ENCODE measurements around the gene UBE2R2. TPM values are rescaled to one million over a fixed set of nuclear protein-coding genes. Genes with fewer than 3 reads are reported as not detected.

Gene UBE2R2
- total and polyA plus RNA-seq, 9 donors: 19.6 to 76.0 (median 43.3) TPM

DNA sequence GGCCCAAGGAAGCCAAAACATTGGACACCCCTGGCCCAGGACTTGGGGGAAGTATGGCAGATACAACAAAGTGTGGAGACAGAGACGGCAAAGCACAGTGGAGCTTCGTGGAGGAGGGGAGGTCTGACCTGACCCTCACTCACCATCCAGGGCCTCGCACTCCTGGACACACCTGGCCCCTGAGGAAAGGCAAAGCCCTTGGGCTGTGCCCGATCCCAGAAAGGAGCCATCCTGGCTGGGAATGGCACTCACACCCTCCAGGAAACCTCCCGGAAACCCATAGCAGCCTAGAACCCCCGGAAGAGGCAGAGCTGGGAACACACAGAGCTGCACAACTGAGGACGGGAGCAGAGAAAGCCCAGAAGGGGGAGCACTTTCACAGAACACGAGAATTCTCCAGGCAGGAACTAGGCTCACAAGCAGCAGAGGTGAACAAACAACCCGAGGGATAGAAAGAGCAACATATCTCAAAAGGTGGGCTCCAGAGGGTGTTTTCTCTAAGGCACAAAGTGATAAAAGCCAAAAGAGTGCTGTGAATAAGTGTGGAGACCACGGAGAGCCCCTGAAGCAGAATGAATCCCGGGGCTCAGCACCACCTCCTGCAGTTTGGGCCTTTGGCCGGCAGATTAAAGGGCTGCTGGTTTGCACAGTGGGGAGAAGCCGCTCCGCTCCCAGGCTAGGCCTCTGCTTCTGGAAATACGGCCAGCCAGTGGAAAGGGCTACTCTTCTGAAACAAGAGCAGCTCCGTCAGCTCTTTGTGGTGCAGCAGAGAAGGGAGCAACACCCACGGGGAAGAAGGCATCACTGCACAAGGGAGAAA is 108.2 kb downstream of the UBE2R2 start:
- intact Hi-C loops (cut with DNase I): loop anchor here in 2 of 4 donors (5.0 to 10.0 kb wide), 3 partner anchors 110 to 330 kb away; partner anchors contain the start of gene UBE2R2 (in 2 of the 2)
- TF ChIP-seq POLR2A (IDR thresholded peaks at IDR 0.05) (no peak), EP300 (IDR thresholded peaks at IDR 0.05) (no peak)
- TF ChIP-seq, protein P1, sequence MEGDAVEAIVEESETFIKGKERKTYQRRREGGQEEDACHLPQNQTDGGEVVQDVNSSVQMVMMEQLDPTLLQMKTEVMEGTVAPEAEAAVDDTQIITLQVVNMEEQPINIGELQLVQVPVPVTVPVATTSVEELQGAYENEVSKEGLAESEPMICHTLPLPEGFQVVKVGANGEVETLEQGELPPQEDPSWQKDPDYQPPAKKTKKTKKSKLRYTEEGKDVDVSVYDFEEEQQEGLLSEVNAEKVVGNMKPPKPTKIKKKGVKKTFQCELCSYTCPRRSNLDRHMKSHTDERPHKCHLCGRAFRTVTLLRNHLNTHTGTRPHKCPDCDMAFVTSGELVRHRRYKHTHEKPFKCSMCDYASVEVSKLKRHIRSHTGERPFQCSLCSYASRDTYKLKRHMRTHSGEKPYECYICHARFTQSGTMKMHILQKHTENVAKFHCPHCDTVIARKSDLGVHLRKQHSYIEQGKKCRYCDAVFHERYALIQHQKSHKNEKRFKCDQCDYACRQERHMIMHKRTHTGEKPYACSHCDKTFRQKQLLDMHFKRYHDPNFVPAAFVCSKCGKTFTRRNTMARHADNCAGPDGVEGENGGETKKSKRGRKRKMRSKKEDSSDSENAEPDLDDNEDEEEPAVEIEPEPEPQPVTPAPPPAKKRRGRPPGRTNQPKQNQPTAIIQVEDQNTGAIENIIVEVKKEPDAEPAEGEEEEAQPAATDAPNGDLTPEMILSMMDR (IDR thresholded peaks at IDR 0.05): peak; percentile 24 to 29 (median 29)
- H3K4me1 ChIP-seq (ENCODE audit: insufficient read depth): peaks cover 1% of the 10 kb centered on the region
- H3K9me3 ChIP-seq: no peaks in the 10 kb centered on the region
- H3K27me3 ChIP-seq: no peaks in the 10 kb centered on the region
- peak; percentile 51 to 62 (median 54) for DNase-seq
- WGBS, 3 donors: 34 to 42% (median 35%) methylated on average over 17 of the region's 17 CpGs
- no peaks in the 10 kb centered on the region for H3K36me3 ChIP-seq
- no peak overlapping the region for H3K27ac ChIP-seq
- H3K4me3 ChIP-seq: no peak overlapping the region

GRCh38 chr9:33926746-33927485 is 110.0 kb downstream of the UBE2R2 start:
- Histone ChIP-seq H3K9me3 (no peaks in the 10 kb centered on the region), H3K27ac (no peak overlapping the region), H3K4me3 (no peak overlapping the region), H3K4me1 (ENCODE audit: insufficient read depth) (peaks cover 1% of the 10 kb centered on the region), H3K36me3 (no peaks in the 10 kb centered on the region), H3K27me3 (no peaks in the 10 kb centered on the region)
- WGBS, 3 donors: 83 to 90% (median 84%) methylated on average over 17 of the region's 17 CpGs
- intact Hi-C loops (cut with DNase I): loop anchor here in 2 of 4 donors (5.0 to 10.0 kb wide), 3 partner anchors 112 to 328 kb away; partner anchors contain the start of gene UBE2R2 (in 2 of the 2)
- TF ChIP-seq, protein P1 (IDR thresholded peaks at IDR 0.05): no peak
- TF ChIP-seq POLR2A (IDR thresholded peaks at IDR 0.05) (no peak), EP300 (IDR thresholded peaks at IDR 0.05) (no peak)
- no peak for DNase-seq

DNA sequence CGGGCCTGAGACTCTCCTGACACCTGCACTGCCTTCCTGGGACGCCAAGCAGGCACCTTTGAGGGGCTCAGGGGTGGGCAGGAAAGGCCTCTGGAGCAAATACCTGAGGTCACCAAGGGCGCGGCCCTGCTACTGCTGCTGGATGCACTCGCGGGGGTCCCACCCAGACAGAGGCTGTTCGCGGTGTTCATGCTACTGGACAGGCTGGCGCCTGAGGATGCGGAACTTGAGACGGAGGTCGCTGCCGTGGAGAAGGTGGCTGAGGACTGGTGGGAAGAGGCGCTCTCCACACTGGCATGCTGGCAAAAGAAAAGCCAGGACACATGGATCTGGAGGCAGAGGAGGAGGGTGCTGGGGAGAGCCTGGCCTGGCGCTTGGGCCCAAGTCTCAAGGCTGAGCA is 110.7 kb downstream of the UBE2R2 start:
- Histone ChIP-seq H3K4me1 (ENCODE audit: insufficient read depth) (peaks cover 1% of the 10 kb centered on the region), H3K27me3 (no peaks in the 10 kb centered on the region), H3K27ac (no peak overlapping the region), H3K36me3 (no peaks in the 10 kb centered on the region), H3K9me3 (no peaks in the 10 kb centered on the region), H3K4me3 (no peak overlapping the region)
- TF ChIP-seq EP300 (IDR thresholded peaks at IDR 0.05) (no peak), POLR2A (IDR thresholded peaks at IDR 0.05) (no peak)
- TF ChIP-seq, protein P1 (IDR thresholded peaks at IDR 0.05): no peak
- no peak for DNase-seq
- intact Hi-C loops (cut with DNase I): loop anchor here in 2 of 4 donors (5.0 to 10.0 kb wide), 3 partner anchors 113 to 327 kb away; partner anchors contain the start of gene UBE2R2 (in 2 of the 2)
- WGBS, 3 donors: 88 to 94% (median 92%) methylated on average over 15 of the region's 15 CpGs

- H3K9me3 ChIP-seq: no peaks in the 10 kb centered on the region
- WGBS, 3 donors: 82 to 93% (median 88%) methylated on average over 3 of the region's 3 CpGs
- no peaks in the 10 kb centered on the region for H3K36me3 ChIP-seq
- no peaks in the 10 kb centered on the region for H3K27me3 ChIP-seq
- DNase-seq: no peak
- H3K4me1 ChIP-seq (ENCODE audit: insufficient read depth): no peaks in the 10 kb centered on the region
- H3K27ac ChIP-seq: no peak overlapping the region
- TF ChIP-seq, protein P1 (IDR thresholded peaks at IDR 0.05): no peak
- no peak for TF ChIP-seq EP300 (IDR thresholded peaks at IDR 0.05)
- H3K4me3 ChIP-seq: no peak overlapping the region
- intact Hi-C loops (cut with DNase I): no loop called here
Observed at GRCh38 chr9:33931326-33931725, 114.4 kb downstream of the UBE2R2 start.
